ENCODE results near the gene IQGAP3. TPM values are rescaled to one million over a fixed set of nuclear protein-coding genes. Genes with fewer than 3 reads are reported as not detected.
A peak's percentile ranks its signal among the peaks of the same experiment; 100 is the strongest.

Gene IQGAP3
- total RNA-seq, 1 experiment from 2014 or later = 93.6 TPM

- no peaks in the 10 kb centered on the region for H3K27me3 Mint-ChIP-seq (ENCODE audit: unreplicated experiment)
- peaks cover 29% of the 10 kb centered on the region for H3K4me1 Mint-ChIP-seq (ENCODE audit: low read depth, unreplicated experiment)
- H3K27ac Mint-ChIP-seq (ENCODE audit: unreplicated experiment) = no peak overlapping the region
- no TSS peak for BruUV-seq (replicated peaks)
- no peak overlapping the region for H3K4me3 Mint-ChIP-seq (ENCODE audit: low read depth, unreplicated experiment)
- H3K36me3 Mint-ChIP-seq (ENCODE audit: insufficient read depth, unreplicated experiment) = peaks cover 38% of the 10 kb centered on the region
- TF ChIP-seq CTCF (IDR thresholded peaks at IDR 0.05; ENCODE audit: unreplicated experiment) = no peak
- no peaks in the 10 kb centered on the region for H3K9me3 Mint-ChIP-seq (ENCODE audit: low read depth, unreplicated experiment)
- intact Hi-C loops (cut with micrococcal nuclease; ENCODE audit: unreplicated experiment) = no loop called here
- no peak for DNase-seq
- CTCF ChIA-PET = no interaction called here
Observed at GRCh38 chr1:156547434-156547833, 24.9 kb downstream of the IQGAP3 start.

GRCh38 chr1:156546267-156546666 is 26.1 kb downstream of the IQGAP3 start:
- TF ChIP-seq CTCF (IDR thresholded peaks at IDR 0.05; ENCODE audit: unreplicated experiment) = no peak
- no peak overlapping the region for H3K27ac Mint-ChIP-seq (ENCODE audit: unreplicated experiment)

GRCh38 chr1:156544592-156545102 is 27.7 kb downstream of the IQGAP3 start:
- no peaks in the 10 kb centered on the region for H3K9me3 Mint-ChIP-seq (ENCODE audit: low read depth, unreplicated experiment)
- H3K27me3 Mint-ChIP-seq (ENCODE audit: unreplicated experiment) = no peaks in the 10 kb centered on the region
- no peak for TF ChIP-seq CTCF (IDR thresholded peaks at IDR 0.05; ENCODE audit: unreplicated experiment)
- BruUV-seq (replicated peaks) = no TSS peak
- CTCF ChIA-PET = no interaction called here
- intact Hi-C loops (cut with micrococcal nuclease; ENCODE audit: unreplicated experiment) = no loop called here
- peaks cover 22% of the 10 kb centered on the region for H3K4me1 Mint-ChIP-seq (ENCODE audit: low read depth, unreplicated experiment)
- peaks cover 35% of the 10 kb centered on the region for H3K36me3 Mint-ChIP-seq (ENCODE audit: insufficient read depth, unreplicated experiment)
- H3K27ac Mint-ChIP-seq (ENCODE audit: unreplicated experiment) = no peak overlapping the region
- H3K4me3 Mint-ChIP-seq (ENCODE audit: low read depth, unreplicated experiment) = no peak overlapping the region
- no peak for DNase-seq

More at GRCh38 chr1:156546267-156546666, 26.1 kb downstream of the IQGAP3 start:
- peaks cover 22% of the 10 kb centered on the region for H3K4me1 Mint-ChIP-seq (ENCODE audit: low read depth, unreplicated experiment)
- CTCF ChIA-PET = no interaction called here
- no peaks in the 10 kb centered on the region for H3K27me3 Mint-ChIP-seq (ENCODE audit: unreplicated experiment)
- H3K36me3 Mint-ChIP-seq (ENCODE audit: insufficient read depth, unreplicated experiment) = peaks cover 35% of the 10 kb centered on the region
- H3K4me3 Mint-ChIP-seq (ENCODE audit: low read depth, unreplicated experiment) = no peak overlapping the region
- DNase-seq = no peak
- BruUV-seq (replicated peaks) = no TSS peak
- intact Hi-C loops (cut with micrococcal nuclease; ENCODE audit: unreplicated experiment) = no loop called here
- no peaks in the 10 kb centered on the region for H3K9me3 Mint-ChIP-seq (ENCODE audit: low read depth, unreplicated experiment)

- BruUV-seq (replicated peaks) = no TSS peak
- no peaks in the 10 kb centered on the region for H3K9me3 Mint-ChIP-seq (ENCODE audit: low read depth, unreplicated experiment)
- no peak overlapping the region for H3K4me3 Mint-ChIP-seq (ENCODE audit: low read depth, unreplicated experiment)
- intact Hi-C loops (cut with micrococcal nuclease; ENCODE audit: unreplicated experiment) = no loop called here
- peaks cover 22% of the 10 kb centered on the region for H3K4me1 Mint-ChIP-seq (ENCODE audit: low read depth, unreplicated experiment)
- no peak for DNase-seq
- H3K27ac Mint-ChIP-seq (ENCODE audit: unreplicated experiment) = peak overlapping the region; percentile 26
- CTCF ChIA-PET = no interaction called here
- TF ChIP-seq CTCF (IDR thresholded peaks at IDR 0.05; ENCODE audit: unreplicated experiment) = no peak
- H3K27me3 Mint-ChIP-seq (ENCODE audit: unreplicated experiment) = no peaks in the 10 kb centered on the region
- H3K36me3 Mint-ChIP-seq (ENCODE audit: insufficient read depth, unreplicated experiment) = peaks cover 39% of the 10 kb centered on the region
Observed at GRCh38 chr1:156543066-156543465, 29.3 kb downstream of the IQGAP3 start.

Data from Calu3 (cell line).